HepG2 (cell line): ENCODE results near the gene SHLD3. TPM values are rescaled to one million over a fixed set of nuclear protein-coding genes. Genes with fewer than 3 reads are reported as not detected.

Source experiments
- DNMT1 ChIP-seq: sonication (generic); formaldehyde crosslinking; IDR thresholded peaks from 2 replicates; pipeline ENCODE4 v1.5.1; 2020; ENCODE audit warnings: mild to moderate bottlenecking, missing genetic modification reagents
- FOSL1 ChIP-seq: sonication (generic); formaldehyde crosslinking; IDR thresholded peaks from 2 replicates; pipeline ENCODE4 v1.9.0; 2021; ENCODE audit warnings: missing genetic modification reagents, borderline replicate concordance
- GABPB1 ChIP-seq: IDR thresholded peaks from 2 replicates; pipeline ENCODE4 v1.6.1; 2016; ENCODE audit warnings: mild to moderate bottlenecking, missing genetic modification reagents, moderate library complexity, missing compliant biosample characterization
- JDP2 ChIP-seq: sonication (generic); formaldehyde crosslinking; IDR thresholded peaks from 2 replicates; pipeline ENCODE4 v1.8.1; 2022; ENCODE audit warnings: missing genetic modification reagents, borderline replicate concordance
- KLF16 ChIP-seq, 2 experiments: sonication (generic) in 1 of 2; formaldehyde crosslinking in 1 of 2; IDR thresholded peaks; 2 replicates each; pipeline versions ENCODE4 v1.6.1 to v1.8.0; 2016 to 2023; ENCODE audit warnings: missing genetic modification reagents in 2 of 2, missing compliant biosample characterization in 1 of 2
- NPAS2 ChIP-seq: sonication (generic); formaldehyde crosslinking; IDR thresholded peaks from 2 replicates; pipeline ENCODE4 v1.8.0; 2022; ENCODE audit warnings: mild to moderate bottlenecking, missing genetic modification reagents, borderline replicate concordance
- ZNF138 ChIP-seq: sonication (generic); formaldehyde crosslinking; IDR thresholded peaks from 2 replicates; pipeline ENCODE4 v1.5.0; 2020; ENCODE audit warnings: mild to moderate bottlenecking, low read depth, missing genetic modification reagents
- ZNF607 ChIP-seq: sonication (generic); formaldehyde crosslinking; IDR thresholded peaks from 2 replicates; pipeline ENCODE4 v1.5.1; 2020; ENCODE audit warnings: missing genetic modification reagents, mild to moderate bottlenecking, borderline replicate concordance
- polyA plus RNA-seq, 8 experiments: library from polyadenylated mRNA; depleted of rRNA in 3 of 8; stranded (reverse) in 7 of 8; unstranded in 1 of 8; fragments of >200 nt; fragmentation: Illumina TruSeq in 4 of 8; extraction: Trizol in 4 of 8; gene quantifications; 2 replicates each; pipeline versions ENCODE4 v1.2.1 to v1.2.3, GENCODE V29; 2011 to 2016; ENCODE audit warnings: low read depth in 4 of 8, missing spikeins in 1 of 8, mixed read lengths in 1 of 8; ENCODE audit not compliant: insufficient read depth in 1 of 8
- total RNA-seq, 5 experiments: library from RNA; depleted of rRNA; stranded (reverse); fragments of >200 nt; fragmentation: Illumina TruSeq; extraction: Trizol; gene quantifications; 2 replicates each; pipeline ENCODE4 v1.2.3, GENCODE V29; 2016; ENCODE audit warnings: low read depth in 1 of 5
- TF ChIP-seq, protein P1 (sequence below): sonication (generic); formaldehyde crosslinking; IDR thresholded peaks from 2 replicates; pipeline ENCODE4 v1.4.0; 2020; ENCODE audit warnings: missing genetic modification reagents
- TF ChIP-seq, protein P2 (sequence below): IDR thresholded peaks from 2 replicates; pipeline ENCODE4 v1.6.1; 2016
- TF ChIP-seq, protein P3 (sequence below): sonication (generic); formaldehyde crosslinking; IDR thresholded peaks from 2 replicates; pipeline ENCODE4 v1.4.0; 2020; ENCODE audit warnings: mild to moderate bottlenecking, missing genetic modification reagents
- TF ChIP-seq, protein P4 (sequence below): sonication (generic); formaldehyde crosslinking; IDR thresholded peaks from 2 replicates; pipeline ENCODE4 v1.5.1; 2020; ENCODE audit warnings: missing genetic modification reagents, mild to moderate bottlenecking, borderline replicate concordance

Gene SHLD3
- total and polyA plus RNA-seq, 2 of the 13 experiments (the other 11 are each of a cell fraction or from before 2014, with no cell fraction given) = 3.6 to 6.8 TPM

DNA sequence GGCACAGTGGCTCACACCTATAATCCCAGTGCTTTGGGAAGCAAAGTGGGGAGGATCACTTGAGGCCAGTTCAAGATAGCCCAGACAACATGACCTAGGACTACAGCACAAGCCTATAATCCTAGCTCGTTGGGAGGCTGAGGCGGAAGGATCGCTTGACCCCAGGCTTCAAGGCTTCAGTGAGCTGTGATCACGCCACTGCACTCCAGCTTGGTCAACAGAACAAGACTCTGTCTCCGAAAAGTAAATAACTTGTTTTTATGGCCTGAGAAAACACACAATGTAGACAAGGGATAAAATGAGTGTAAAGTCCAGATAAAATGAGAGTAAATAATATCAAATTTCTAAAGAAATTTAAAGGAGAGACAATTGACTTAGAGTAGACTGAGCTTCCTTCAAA lies 26.3 kb downstream of the SHLD3 start (continued):
- TF ChIP-seq, protein P1, sequence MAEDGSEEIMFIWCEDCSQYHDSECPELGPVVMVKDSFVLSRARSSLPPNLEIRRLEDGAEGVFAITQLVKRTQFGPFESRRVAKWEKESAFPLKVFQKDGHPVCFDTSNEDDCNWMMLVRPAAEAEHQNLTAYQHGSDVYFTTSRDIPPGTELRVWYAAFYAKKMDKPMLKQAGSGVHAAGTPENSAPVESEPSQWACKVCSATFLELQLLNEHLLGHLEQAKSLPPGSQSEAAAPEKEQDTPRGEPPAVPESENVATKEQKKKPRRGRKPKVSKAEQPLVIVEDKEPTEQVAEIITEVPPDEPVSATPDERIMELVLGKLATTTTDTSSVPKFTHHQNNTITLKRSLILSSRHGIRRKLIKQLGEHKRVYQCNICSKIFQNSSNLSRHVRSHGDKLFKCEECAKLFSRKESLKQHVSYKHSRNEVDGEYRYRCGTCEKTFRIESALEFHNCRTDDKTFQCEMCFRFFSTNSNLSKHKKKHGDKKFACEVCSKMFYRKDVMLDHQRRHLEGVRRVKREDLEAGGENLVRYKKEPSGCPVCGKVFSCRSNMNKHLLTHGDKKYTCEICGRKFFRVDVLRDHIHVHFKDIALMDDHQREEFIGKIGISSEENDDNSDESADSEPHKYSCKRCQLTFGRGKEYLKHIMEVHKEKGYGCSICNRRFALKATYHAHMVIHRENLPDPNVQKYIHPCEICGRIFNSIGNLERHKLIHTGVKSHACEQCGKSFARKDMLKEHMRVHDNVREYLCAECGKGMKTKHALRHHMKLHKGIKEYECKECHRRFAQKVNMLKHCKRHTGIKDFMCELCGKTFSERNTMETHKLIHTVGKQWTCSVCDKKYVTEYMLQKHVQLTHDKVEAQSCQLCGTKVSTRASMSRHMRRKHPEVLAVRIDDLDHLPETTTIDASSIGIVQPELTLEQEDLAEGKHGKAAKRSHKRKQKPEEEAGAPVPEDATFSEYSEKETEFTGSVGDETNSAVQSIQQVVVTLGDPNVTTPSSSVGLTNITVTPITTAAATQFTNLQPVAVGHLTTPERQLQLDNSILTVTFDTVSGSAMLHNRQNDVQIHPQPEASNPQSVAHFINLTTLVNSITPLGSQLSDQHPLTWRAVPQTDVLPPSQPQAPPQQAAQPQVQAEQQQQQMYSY (CRISPR knock-in tag) = no peak
- TF ChIP-seq JDP2 (CRISPR knock-in tag) (no peak), ZNF138 (no peak), NPAS2 (CRISPR knock-in tag) (no peak), GABPB1 (CRISPR knock-in tag) (0 out of 2 replicates have a peak, but pooled peaks have one; percentile 29), DNMT1 (no peak), ZNF607 (no peak), FOSL1 (CRISPR knock-in tag) (no peak), KLF16 (CRISPR knock-in tag; IDR thresholded peaks at IDR 0.05) (peak in 1 of 2 experiments; percentile 54; a peak in 1 of 4 replicates)
- TF ChIP-seq, protein P2, sequence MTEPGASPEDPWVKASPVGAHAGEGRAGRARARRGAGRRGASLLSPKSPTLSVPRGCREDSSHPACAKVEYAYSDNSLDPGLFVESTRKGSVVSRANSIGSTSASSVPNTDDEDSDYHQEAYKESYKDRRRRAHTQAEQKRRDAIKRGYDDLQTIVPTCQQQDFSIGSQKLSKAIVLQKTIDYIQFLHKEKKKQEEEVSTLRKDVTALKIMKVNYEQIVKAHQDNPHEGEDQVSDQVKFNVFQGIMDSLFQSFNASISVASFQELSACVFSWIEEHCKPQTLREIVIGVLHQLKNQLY (CRISPR knock-in tag) = peak; percentile 54; the same call in 1 of the 2 replicates
- TF ChIP-seq, protein P3, sequence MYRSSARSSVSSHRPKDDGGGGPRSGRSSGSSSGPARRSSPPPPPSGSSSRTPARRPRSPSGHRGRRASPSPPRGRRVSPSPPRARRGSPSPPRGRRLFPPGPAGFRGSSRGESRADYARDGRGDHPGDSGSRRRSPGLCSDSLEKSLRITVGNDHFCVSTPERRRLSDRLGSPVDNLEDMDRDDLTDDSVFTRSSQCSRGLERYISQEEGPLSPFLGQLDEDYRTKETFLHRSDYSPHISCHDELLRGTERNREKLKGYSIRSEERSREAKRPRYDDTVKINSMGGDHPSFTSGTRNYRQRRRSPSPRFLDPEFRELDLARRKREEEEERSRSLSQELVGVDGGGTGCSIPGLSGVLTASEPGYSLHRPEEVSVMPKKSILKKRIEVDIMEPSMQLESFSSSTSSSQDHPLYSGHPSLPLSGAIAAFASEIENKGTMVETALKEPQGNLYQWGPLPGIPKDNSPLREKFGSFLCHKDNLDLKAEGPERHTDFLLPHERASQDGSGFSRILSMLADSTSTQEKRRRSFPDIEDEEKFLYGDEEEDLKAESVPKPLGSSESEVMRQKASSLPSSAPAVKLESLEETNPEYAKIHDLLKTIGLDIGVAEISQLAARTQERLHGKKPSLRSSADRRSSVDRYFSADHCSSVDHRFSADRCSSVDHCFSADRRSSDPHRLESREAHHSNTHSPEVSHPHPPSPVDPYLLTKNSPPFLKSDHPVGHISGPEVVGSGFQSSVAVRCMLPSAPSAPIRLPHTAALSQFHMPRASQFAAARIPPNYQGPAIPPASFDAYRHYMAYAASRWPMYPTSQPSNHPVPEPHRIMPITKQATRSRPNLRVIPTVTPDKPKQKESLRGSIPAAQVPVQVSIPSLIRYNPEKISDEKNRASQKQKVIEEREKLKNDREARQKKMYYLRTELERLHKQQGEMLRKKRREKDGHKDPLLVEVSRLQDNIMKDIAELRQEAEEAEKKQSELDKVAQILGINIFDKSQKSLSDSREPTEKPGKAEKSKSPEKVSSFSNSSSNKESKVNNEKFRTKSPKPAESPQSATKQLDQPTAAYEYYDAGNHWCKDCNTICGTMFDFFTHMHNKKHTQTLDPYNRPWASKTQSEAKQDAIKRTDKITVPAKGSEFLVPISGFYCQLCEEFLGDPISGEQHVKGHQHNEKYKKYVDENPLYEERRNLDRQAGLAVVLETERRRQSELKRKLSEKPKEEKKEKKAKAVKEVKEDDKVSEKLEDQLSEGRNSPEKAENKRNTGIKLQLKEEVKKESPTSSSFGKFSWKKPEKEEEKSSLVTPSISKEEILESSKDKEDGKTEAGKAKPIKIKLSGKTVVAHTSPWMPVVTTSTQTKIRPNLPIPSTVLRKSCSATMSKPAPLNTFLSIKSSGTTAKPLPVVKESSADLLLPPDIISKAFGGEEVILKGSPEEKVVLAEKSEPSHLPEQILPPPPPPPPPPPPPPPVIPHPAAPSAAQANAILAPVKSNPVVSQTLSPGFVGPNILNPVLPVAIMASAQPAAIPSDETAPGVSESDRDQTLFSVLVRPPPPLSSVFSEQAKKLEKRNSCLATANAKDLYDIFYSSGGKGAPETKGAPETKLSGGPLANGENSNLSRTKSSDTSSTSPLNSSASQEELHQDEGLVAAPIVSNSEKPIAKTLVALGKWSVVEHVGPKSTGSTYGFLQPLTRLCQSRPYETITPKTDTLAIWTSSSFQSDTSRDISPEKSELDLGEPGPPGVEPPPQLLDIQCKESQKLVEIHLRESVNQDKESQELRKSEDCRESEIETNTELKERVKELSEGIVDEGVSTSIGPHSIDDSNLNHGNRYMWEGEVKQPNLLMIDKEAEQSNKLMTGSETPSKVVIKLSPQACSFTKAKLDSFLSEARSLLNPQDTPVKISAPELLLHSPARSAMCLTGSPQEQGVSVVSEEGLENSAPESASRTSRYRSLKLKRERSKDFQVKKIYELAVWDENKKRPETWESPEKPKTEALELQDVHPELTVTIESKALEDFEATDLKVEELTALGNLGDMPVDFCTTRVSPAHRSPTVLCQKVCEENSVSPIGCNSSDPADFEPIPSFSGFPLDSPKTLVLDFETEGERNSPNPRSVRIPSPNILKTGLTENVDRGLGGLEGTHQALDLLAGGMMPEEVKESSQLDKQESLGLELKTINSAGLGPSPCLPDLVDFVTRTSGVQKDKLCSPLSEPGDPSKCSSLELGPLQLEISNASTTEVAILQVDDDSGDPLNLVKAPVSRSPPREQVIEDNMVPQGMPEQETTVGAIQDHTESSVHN = no peak
- TF ChIP-seq, protein P4, sequence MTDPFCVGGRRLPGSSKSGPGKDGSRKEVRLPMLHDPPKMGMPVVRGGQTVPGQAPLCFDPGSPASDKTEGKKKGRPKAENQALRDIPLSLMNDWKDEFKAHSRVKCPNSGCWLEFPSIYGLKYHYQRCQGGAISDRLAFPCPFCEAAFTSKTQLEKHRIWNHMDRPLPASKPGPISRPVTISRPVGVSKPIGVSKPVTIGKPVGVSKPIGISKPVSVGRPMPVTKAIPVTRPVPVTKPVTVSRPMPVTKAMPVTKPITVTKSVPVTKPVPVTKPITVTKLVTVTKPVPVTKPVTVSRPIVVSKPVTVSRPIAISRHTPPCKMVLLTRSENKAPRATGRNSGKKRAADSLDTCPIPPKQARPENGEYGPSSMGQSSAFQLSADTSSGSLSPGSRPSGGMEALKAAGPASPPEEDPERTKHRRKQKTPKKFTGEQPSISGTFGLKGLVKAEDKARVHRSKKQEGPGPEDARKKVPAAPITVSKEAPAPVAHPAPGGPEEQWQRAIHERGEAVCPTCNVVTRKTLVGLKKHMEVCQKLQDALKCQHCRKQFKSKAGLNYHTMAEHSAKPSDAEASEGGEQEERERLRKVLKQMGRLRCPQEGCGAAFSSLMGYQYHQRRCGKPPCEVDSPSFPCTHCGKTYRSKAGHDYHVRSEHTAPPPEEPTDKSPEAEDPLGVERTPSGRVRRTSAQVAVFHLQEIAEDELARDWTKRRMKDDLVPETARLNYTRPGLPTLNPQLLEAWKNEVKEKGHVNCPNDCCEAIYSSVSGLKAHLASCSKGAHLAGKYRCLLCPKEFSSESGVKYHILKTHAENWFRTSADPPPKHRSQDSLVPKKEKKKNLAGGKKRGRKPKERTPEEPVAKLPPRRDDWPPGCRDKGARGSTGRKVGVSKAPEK (CRISPR knock-in tag) = no peak
